Fibroblast of villous mesenchyme (primary cell): ENCODE data around the gene ITGA11. TPM values are rescaled to one million over a fixed set of nuclear protein-coding genes. Genes with fewer than 3 reads are reported as not detected.

ENCODE experiments used
- DNase-seq: peaks from one replicate; pipeline ENCODE4 v3.0.0-alpha.2; 2010; ENCODE audit warnings: low read depth
- H3K4me3 ChIP-seq: 2 replicates; pipeline ENCODE4 v1.5.1; 2011; ENCODE audit warnings: low read depth, mild to moderate bottlenecking, low read length
- total RNA-seq: library from RNA; depleted of rRNA; stranded (reverse); fragments of >200 nt; gene quantifications from 2 replicates; pipeline ENCODE4 v1.2.3, GENCODE V29; 2012
- TF ChIP-seq, protein P1 (sequence below): IDR thresholded peaks from 2 replicates; pipeline ENCODE4 v1.5.1; 2012; ENCODE audit warnings: low read depth, mild to moderate bottlenecking, low read length; ENCODE audit not compliant: insufficient read depth

ITGA11 gene
- total RNA-seq, 1 donor: 87.7 TPM

DNA sequence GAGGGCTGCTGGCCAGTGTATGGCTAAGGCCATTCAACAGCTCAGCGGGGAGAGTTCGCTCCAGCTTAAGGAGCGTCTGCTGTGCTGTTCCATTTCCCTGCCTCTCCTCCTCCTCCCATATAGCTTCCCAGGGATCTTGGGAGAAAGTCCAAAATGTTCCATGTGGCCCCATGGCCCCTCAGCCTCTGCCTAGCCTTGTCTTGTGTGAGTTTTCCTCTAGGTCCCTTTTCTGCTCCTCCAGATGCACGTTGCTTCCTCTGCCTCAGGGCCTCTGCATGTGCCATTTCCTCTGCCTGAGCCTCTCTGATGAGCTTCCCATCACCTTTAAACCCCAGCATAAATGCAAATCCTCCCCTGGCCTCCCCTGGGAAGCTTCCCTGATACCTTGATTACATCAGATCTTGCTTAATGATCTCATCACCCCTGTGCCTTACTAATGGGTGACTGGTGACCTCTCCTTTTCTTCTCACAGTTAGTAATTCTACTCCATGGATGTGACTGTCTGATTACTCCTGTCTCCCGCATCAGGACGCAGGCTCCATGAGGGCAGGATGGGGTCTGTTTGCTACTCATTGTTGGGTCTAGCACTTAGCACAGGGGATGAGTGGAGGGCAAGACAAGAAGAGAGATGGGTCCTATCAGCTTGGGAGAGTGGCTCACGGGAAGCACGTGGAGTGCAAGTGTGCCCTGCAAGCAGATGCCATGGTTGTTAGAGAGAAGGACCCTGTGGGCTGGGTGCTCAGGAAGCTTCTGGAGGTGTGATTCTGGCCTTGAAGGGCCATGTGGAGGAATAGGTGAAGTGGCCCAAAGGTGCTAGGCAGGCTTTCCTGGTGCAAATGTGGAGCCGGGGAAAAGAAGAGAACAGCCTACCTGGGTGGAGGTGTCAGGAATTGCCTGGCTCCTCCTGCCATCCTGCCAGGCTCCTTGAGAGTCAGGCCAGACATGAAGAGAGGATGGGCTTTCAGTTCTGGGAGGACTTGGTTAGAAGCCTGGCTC, 23.8 kb downstream of the ITGA11 start:
- DNase-seq: no peak
- H3K4me3 ChIP-seq: no peak overlapping the region
- TF ChIP-seq, protein P1, sequence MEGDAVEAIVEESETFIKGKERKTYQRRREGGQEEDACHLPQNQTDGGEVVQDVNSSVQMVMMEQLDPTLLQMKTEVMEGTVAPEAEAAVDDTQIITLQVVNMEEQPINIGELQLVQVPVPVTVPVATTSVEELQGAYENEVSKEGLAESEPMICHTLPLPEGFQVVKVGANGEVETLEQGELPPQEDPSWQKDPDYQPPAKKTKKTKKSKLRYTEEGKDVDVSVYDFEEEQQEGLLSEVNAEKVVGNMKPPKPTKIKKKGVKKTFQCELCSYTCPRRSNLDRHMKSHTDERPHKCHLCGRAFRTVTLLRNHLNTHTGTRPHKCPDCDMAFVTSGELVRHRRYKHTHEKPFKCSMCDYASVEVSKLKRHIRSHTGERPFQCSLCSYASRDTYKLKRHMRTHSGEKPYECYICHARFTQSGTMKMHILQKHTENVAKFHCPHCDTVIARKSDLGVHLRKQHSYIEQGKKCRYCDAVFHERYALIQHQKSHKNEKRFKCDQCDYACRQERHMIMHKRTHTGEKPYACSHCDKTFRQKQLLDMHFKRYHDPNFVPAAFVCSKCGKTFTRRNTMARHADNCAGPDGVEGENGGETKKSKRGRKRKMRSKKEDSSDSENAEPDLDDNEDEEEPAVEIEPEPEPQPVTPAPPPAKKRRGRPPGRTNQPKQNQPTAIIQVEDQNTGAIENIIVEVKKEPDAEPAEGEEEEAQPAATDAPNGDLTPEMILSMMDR: no peak

DNA sequence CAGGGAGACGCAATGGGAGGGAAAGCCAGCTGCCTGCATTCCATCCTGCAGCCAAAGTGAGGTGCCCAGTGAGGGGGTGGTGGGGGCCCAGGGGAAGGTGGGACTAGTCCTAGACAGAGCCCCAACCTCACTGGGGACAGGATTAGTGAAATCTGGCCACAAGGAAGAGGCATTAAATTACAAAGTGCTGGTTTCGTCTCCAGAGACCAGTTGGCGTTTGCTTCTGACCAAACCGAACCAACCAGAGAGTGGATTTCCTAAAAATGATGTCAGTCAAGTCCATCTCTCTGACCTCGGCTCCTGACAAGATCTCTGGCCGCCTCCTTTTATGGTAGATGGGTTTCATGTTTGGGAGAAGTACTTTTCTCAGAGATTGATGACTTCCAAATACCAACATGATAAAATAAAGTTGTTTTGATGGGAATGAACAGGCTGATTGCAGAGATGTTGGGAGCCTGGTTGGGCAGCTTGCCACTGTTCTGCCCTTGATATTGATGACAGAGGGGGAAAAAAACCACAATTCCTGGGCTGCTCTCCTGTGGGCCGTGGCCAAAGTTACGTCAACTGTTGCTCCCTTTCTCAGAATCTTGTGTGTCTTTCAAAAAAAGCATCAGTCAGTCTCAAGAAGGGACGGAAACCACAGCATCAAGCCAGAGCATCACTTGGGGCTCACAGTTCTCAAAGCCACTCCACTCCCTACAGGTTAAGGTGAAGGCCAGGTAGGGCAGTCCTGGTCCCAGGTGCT, 24.6 kb downstream of the ITGA11 start:
- no peak for DNase-seq
- no peak overlapping the region for H3K4me3 ChIP-seq
- TF ChIP-seq, protein P1: no peak

DNA sequence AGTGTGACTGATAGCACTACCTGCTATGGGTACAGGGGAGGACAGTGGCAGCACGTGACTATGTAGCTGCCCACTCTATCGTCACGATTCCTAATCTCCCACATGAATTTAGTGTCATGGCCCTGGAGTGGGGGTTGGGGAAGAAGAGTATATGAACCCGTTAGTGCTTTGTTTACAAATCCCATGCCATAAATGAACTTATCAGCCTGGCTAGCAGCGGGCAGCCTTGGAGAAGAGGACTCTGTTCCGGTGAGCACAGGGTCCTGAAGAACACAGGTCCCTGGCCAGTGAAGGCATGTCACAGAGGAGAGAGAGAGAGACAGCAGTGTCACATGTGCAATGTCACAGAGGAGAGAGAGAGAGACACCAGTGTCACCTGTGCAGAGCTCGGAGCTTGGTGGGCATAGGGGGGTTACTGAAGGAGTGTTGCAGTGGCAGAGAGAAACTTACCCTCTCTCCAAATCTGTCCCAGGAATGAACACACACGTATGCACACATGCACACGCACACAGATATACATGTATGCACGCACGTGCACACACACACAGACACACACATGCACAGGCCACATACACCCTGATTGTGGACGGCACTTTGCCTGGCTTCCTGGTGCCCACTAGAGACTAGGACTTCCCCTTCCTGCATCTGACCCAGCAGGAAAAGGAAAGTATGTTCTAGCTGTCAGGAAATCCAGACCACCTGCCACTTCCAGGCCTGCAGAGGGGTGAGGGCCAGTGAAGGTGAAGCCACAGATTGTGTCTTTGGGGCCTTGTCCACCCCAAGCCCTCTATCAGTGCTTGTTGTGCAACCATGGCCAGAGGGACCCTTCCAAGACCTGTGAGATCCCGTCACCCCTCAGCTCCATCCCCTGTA, 26.3 kb downstream of the ITGA11 start:
- TF ChIP-seq, protein P1: no peak
- H3K4me3 ChIP-seq: no peak overlapping the region
- no peak for DNase-seq

DNA sequence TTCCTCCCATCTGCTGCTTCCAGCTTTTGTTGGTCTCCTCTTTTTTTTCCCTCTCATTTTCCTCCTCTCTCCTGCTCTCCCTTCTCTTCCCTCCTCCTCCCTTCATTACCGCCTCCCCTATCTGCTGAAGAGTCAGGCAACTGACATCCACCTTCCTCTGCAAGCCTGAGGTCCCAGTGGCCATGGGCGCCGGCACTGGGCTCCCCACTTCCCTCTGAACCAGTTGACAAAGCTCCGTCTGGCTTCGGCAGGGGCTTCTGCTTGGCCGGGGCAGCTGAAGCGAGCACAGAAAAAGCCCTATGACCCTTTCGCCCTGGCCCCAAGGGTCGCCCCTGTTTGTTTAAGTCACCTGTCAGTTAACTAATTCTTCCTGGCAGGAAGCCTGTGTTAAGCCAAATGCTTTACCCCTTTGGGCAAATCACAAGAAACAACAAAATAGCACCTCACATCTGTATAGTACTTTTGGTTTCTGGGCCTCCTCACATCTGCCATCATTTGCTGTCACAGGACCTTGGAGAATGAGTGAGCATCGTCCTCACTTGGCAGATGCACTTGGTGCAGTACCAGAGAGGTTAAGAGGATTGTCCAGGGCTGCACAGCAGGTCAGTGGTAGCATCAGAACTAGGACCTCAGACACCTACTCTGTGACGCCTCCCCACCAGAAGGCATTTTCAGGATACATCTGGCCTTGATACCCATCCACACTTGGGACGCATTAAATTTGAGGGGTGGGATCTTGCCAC, 27.7 kb downstream of the ITGA11 start:
- H3K4me3 ChIP-seq: no peak overlapping the region
- TF ChIP-seq, protein P1: no peak
- DNase-seq: no peak

DNA sequence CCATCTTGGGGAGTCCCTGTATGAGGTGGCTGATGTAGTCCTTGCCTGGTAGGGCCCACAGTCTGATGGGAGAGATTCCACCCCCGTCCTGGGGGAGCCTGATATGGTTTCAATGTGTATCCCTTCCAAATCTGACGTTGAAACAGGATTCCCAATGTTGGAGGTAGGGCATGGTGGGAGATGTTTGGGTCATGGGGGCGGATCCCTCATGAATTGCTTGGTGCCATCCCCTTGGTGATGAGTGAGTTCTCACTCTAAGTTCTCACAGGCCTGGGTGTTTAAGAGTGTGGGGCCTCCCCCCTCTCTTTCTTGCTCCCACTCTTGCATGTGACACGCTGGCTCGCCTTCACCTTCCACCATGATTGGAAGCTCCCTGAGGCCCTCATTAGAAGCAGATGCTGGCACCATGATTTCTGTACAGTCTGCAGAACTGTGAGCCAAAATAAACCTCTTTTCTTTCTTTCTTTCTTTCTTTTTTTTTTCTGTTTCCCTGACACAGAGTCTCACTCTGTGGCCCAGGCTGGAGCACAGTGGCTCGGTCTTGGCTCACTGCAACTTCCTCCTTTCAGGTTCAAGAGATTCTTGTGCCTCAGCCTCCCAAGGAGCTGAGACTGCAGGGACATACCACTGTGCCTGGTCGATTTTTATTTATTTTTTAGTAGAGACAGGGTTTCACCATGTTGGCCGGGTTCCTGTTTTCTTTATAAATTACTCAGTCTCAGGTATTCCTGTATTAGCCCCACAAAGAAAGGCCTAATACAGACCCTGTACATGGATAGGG, 28.6 kb downstream of the ITGA11 start:
- TF ChIP-seq, protein P1: no peak
- H3K4me3 ChIP-seq: no peak overlapping the region
- DNase-seq: no peak
